Esophagus muscularis mucosa (tissue), 2 donors: Measurements from ENCODE around the gene CEP19.

Experiments used
- EP300 ChIP-seq: sonication (generic); formaldehyde crosslinking; IDR thresholded peaks from one replicate; pipeline ENCODE4 v1.6.1; 2017; ENCODE audit warnings: antibody characterized with exemption
- POLR2A ChIP-seq: fragments of 450-650 bp; IDR thresholded peaks from one replicate; pipeline ENCODE4 v1.6.1; 2017; ENCODE audit warnings: antibody characterized with exemption, moderate library complexity, mild to moderate bottlenecking, low read depth

DNA sequence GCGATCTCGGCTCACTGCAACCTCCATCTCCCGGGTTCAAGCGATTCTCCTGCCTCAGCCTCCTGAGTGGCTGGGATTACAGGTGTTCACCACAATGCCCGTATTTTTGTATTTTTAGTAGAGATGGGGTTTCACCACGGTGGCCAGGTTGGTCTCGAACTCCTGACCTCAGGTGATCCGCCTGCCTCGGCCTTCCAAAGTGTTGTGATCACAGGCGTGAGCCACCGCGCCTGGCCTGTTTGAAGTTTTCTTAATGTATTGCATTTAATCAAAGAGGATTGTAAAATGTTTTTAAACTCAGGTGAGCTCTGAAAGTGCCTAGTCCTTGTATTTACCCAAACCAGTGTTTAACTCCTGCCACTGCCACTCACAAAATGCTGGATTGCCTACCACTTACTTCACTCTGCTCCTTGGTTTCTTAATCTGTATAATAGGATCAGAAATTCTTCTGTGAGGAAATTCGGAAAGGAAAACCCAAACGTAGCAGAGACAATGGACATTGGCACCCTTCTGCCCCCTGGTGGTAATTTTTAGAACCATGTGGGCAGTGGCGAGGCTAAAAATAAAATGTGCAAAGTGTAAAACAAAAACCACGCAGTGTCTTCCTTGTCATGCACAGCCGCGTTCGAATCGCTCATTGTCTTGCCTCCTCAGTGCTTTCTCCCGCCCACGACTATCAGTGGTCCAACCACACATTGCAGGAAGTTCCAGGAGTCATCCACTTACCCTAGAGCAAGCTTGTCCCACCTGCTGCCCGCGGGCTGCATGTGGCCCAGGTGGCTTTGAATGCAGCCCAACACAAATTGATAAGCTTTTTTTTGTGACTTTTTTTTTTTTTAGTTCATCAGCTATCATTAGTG lies 27.3 kb downstream of the CEP19 start:
- TF ChIP-seq EP300: no peak
- no peak for TF ChIP-seq POLR2A
